Right forelimb (tissue), 1 donor: Measurements from ENCODE around the gene C3orf80.
"Not testable (repeated sequence)": the region's sequence is repeated elsewhere in the genome, so short reads cannot be mapped to it uniquely, and the experiment has no call there.

Experiments used
- DNase-seq: peaks from one replicate; pipeline ENCODE4 v3.0.0-alpha.2; 2018

C3orf80 gene

DNA sequence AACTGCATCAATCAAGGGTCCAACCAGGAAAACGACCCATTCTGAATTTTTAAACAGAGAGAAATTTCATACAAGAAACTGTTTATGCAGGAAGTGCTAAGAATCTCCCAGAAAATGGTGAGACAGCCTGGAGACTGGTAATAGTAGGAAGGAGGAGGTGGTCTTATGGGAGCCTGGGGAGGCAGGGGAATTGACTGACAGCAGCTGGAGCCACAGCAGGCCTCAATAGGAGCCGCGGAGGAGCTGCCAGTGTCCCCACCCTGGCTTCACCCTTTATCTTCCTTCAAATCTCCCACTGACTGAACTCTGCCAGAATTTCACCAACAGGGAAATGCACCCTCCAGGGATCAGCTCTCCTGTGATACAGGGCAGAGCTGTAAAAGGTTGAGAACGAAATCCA is 7.5 kb upstream of the C3orf80 start:
- no peak for DNase-seq

DNA sequence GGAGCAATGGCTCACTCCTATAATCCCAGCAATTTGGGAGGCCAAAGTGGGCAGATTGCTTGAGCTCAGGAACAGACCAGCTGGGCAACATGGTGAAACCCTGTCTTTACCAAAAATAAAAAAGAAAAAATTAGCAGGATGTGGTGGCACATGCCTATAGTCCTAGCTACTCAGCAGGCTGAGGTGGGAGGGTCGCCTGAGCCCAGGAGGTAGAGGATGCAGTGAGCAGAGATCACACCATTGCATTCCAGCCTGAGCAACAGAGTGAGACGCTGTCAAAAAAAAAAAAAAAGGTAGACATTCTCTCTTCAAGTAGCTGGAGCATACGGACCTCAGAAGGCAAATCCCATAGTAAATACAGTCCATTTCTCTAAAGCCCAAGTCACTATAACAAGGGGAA is 7.1 kb upstream of the C3orf80 start:
- no peak for DNase-seq

- DNase-seq = no peak
These were observed 5.2 kb upstream of the C3orf80 start for GRCh38 chr3:160220038-160220437.

DNA sequence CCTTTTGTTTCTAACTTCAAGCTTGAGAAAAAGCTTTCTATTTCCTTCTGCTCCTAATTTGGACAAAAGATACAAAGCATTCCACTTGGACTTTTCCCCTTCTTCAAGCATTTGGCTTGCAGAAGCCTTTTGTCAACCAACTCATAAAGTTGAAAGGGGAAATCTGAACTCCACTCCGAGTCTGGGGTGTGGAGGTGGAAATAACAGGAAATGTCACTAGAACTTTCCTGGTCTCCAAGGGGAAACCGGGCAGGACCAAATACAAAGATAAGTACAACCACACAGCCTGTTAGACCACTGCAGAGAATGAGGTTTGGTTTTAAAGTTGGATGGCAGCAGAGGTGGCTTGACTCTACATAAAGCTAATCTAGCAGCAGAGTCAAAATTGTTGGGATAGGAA is 4.2 kb upstream of the C3orf80 start:
- DNase-seq = no peak

GRCh38 chr3:160224256-160224655 is 966 bp upstream of the C3orf80 start:
- no peak for DNase-seq

DNA sequence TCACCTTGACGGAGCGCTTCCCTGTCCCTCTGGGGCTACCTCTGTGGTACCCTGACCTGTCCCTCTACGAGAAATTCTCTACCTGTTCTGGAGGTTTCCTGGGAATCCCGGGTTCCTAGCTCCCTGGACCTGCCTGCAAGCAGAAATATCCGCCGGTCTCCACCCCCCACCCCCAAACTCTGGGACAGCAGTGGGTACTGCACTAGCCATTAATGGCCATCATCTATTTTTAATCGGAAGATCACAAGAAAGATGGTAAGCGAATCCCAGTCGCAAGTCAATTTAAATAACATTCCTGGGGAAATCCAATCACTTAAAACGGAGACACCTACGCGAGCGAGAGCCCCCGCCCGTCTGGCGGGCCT is 429 bp upstream of the C3orf80 start:
- no peak for DNase-seq

- DNase-seq = no peak
These were observed 1.0 kb downstream of the C3orf80 start for GRCh38 chr3:160226026-160226907.

GRCh38 chr3:160227419-160227818 is 2.2 kb downstream of the C3orf80 start:
- no peak for DNase-seq

DNA sequence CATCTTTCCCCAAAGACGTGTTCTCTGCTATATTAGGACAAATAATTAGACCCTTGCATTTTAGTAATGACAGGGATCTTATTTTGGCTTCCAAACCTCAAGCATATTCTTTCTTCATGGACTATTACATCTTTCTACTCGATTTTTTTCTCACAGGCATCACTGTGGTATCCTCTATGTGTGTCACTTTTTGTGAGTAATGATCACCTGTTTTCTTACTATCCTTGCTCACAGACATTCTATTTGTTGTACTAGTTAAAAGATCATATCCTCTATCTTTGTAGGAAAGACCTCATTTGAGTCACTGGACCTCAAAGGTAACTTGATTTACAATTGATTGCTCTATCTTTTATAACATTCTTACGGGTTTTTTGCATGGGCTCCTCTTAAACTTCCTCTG is 6.8 kb downstream of the C3orf80 start:
- no peak for DNase-seq

DNA sequence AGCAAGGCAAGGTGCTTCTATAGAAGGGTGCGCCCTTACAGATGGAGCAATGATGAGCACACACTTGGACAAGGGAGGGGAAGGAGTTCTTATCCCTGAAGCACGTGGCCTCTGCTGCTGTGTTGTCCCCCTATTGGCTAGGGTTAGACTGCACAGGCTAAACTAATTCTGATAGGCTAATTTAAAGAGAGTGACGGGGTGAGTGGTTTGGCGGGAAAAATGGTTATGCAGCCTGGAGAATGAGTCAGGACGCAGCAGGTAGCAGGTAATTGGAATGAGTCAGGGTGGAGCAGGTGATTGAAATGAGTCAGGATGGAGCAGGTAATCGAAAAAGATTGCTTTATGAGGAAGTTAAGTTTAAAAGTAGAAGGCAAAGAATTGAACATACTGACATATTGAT is 15.5 kb downstream of the C3orf80 start:
- DNase-seq = not testable (repeated sequence)

GRCh38 chr3:160245261-160245800 is 20.1 kb downstream of the C3orf80 start:
- DNase-seq = no peak

- DNase-seq = no peak
These were observed 22.5 kb downstream of the C3orf80 start for GRCh38 chr3:160247766-160248165.

DNA sequence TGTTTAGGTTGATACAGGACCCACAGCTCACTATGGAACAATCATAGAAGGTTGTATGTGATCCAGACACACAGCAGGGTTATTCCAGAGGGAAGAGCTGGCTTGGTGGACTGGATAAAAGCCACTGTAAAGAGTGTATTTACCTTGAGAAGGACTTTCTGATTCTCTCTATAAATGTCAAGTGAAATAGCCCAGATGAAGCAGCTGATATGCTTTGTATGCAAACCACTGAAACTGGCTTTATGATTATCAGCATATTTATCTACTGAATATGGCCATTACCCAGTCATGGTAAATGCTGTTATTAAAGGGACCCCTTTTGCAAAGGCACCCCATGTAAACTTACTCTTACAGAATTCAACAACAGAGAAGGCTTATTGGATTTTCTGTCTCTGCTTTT is 28.1 kb downstream of the C3orf80 start:
- no peak for DNase-seq

DNA sequence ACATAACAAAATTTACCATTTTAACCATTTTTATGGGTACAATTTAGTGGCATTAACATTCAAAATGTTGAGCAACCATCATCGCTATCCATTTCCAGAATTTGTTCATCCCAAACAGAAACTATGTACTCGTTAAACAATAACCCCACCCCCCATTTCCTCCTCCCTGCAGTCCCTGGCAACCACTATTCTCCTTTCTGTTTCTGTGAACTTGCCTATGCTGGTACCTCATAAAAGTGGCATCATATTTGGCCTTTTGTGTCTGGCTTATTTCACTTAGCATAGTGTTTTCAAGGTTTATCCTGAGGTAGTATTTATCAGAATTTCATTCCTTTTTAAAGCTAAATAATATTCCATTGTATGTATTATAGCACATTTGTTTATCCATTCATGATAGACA is 32.4 kb downstream of the C3orf80 start:
- DNase-seq = no peak

GRCh38 chr3:160259589-160259988 is 34.4 kb downstream of the C3orf80 start:
- no peak for DNase-seq

- no peak for DNase-seq
These were observed 35.5 kb downstream of the C3orf80 start for GRCh38 chr3:160260587-160261270.

GRCh38 chr3:160265088-160265487 is 39.9 kb downstream of the C3orf80 start:
- no peak for DNase-seq
